Large intestine (tissue), 3 donors: ENCODE data around the gene CDKAL1. TPM values are rescaled to one million over a fixed set of nuclear protein-coding genes. Genes with fewer than 3 reads are reported as not detected.

Source experiments
- DNase-seq, 2 donors: peaks; one replicate each; pipeline versions ENCODE4 v3.0.0 to v3.0.0-alpha.2; 2013
- H3K27ac ChIP-seq: one replicate; pipeline ENCODE4 v1.5.1; 2013; ENCODE audit warnings: low read length
- H3K27me3 ChIP-seq: 2 replicates; pipeline ENCODE4 v1.6.1; 2013; ENCODE audit warnings: low read length; ENCODE audit not compliant: control insufficient read depth, insufficient read depth
- H3K36me3 ChIP-seq: 2 replicates; pipeline ENCODE4 v1.6.1; 2013; ENCODE audit warnings: low read length; ENCODE audit not compliant: control insufficient read depth, insufficient read depth
- H3K4me1 ChIP-seq: one replicate; pipeline ENCODE4 v1.6.1; 2013; ENCODE audit warnings: low read length; ENCODE audit not compliant: control insufficient read depth, insufficient read depth
- H3K4me3 ChIP-seq: one replicate; pipeline ENCODE4 v1.5.1; 2013; ENCODE audit warnings: low read length
- H3K9me3 ChIP-seq: one replicate; pipeline ENCODE4 v1.6.1; 2013; ENCODE audit warnings: mild to moderate bottlenecking, low read depth, low read length, moderate library complexity; ENCODE audit not compliant: control insufficient read depth
- WGBS: methylation state at CpG from one replicate; pipeline ENCODE4 v1.1.5; 2013; ENCODE audit warnings: low lambda C conversion rate; ENCODE audit not compliant: insufficient coverage; 5-methylcytosine and 5-hydroxymethylcytosine counted together
- polyA plus RNA-seq: library from polyadenylated mRNA; unstranded; fragments of 120-200 nt; gene quantifications from one replicate; pipeline ENCODE4 v1.2.1, GENCODE V29; 2013

CDKAL1 gene
- polyA plus RNA-seq, 1 donor: 10.3 TPM

DNA sequence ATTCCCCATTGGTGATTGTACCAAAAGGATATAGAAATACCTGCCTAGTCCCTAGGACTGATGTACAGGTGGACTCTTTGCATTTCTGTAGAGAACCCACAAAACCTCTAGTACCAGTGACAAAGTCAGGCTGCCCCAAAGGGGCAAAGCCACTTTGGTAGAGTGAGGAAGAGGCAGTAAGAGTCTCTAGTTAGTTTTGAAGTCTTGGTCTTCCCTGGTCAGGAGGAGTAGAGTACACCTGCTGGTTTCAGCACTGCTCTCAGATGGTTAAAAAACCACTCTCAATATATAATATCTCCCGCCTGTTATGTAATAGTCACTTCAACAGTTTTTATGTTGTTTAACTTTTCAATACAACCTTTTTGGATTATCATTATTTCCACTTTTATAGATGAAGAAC is 344.9 kb downstream of the CDKAL1 start:
- no peak overlapping the region for H3K27ac ChIP-seq

DNA sequence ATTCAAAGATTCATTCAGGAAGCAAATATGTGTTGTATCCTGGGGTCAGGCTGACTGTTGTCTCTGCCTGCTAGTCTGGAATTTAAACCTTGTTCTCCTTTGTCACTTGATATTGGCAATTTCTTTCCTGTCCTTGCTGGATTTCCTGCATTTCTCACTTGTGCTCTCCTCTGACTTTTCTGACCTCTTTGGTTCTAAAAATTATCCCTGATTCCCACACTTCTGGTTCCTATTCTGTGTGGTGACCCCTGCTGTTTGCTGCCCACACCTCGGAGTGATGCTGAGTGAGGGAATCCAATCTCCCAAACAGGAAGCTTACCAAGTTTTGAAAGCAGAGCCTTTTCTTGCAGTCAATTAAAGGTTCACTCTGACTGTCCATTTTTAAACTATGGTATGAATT is 345.3 kb downstream of the CDKAL1 start:
- no CpG with 5 or more reads among the region's 1 CpG for WGBS
- H3K9me3 ChIP-seq: no peaks in the 10 kb centered on the region
- DNase-seq: no peak
- no peaks in the 10 kb centered on the region for H3K36me3 ChIP-seq
- no peaks in the 10 kb centered on the region for H3K27me3 ChIP-seq
- peaks cover 4% of the 10 kb centered on the region for H3K4me1 ChIP-seq
- H3K4me3 ChIP-seq: no peak overlapping the region
- H3K27ac ChIP-seq: no peak overlapping the region

More for the DNA sequence above, 344.9 kb downstream of the CDKAL1 start:
- Histone ChIP-seq H3K27me3 (no peaks in the 10 kb centered on the region), H3K4me3 (no peak overlapping the region), H3K9me3 (no peaks in the 10 kb centered on the region), H3K36me3 (no peaks in the 10 kb centered on the region), H3K4me1 (peaks cover 4% of the 10 kb centered on the region)
- WGBS: 100% methylated on average over 1 of the region's 1 CpG
- DNase-seq: no peak

DNA sequence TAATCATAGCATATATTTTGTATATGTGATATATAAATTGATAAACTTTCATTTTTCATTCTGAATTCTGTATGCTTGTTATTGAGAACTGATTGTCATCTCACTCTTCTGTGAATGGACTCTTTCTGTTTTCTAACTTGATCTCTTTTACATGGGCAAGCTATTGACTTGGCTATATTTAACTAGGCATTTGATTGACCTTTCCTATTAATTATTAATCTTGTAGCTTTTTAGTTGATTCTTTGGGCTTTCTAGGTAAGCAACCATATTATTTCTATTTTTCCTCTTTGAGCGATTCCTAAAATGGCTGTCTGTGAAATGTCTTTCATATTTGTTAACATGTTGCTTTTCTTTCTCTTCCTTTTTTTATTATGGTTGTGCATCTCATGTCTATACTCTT is 347.1 kb downstream of the CDKAL1 start:
- Histone ChIP-seq H3K4me3 (no peak overlapping the region), H3K4me1 (peaks cover 4% of the 10 kb centered on the region), H3K36me3 (no peaks in the 10 kb centered on the region), H3K9me3 (peaks cover 3% of the 10 kb centered on the region), H3K27ac (no peak overlapping the region), H3K27me3 (no peaks in the 10 kb centered on the region)
- no CpG with 5 or more reads among the region's 1 CpG for WGBS
- no peak for DNase-seq

DNA sequence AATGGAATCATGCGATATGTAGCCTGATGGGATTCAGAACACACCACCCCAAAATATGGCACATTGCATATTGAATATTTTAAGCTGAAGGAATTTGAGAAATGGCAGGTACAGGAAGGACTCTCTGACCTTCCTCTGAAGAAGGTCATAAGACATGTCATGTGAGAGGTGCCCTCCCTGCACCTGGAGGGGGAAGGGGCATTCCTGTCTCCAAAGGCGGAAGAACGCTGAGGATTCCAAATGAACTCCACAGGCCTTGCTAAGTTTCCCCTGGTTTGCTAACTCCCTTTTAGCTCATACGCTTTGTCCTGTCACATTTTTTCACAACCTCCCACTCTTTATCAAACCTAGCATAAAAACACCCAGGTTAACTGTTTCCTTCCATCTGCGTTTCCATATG is 347.8 kb downstream of the CDKAL1 start:
- Histone ChIP-seq H3K4me3 (no peak overlapping the region), H3K4me1 (peaks cover 4% of the 10 kb centered on the region), H3K27me3 (no peaks in the 10 kb centered on the region), H3K9me3 (peaks cover 3% of the 10 kb centered on the region), H3K27ac (no peak overlapping the region), H3K36me3 (no peaks in the 10 kb centered on the region)
- WGBS: 67% methylated on average over 1 of the region's 5 CpGs
- DNase-seq: no peak

DNA sequence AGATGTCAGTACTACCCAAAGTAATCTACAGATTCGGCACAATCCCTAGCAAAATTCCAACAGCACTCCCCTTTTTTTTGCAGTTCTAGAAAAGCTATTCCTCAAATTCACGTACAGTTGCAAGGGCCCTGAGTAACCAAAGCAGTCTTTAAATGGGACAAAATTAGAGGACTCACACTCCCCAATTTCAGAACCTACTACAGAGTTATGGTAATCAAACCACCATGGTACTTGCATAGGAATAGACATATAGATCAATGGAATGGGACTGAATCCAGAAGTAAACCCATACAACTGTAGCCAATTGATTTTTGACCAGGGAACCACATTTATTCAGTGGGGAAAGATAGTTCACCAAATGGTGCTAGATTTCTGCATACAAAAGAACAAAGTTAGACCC is 350.8 kb downstream of the CDKAL1 start:
- H3K4me1 ChIP-seq: no peaks in the 10 kb centered on the region
- no peaks in the 10 kb centered on the region for H3K36me3 ChIP-seq
- no CpG with 5 or more reads among the region's 2 CpGs for WGBS
- DNase-seq: no peak
- H3K27ac ChIP-seq: no peak overlapping the region
- H3K9me3 ChIP-seq: peaks cover 6% of the 10 kb centered on the region
- no peak overlapping the region for H3K4me3 ChIP-seq
- no peaks in the 10 kb centered on the region for H3K27me3 ChIP-seq

DNA sequence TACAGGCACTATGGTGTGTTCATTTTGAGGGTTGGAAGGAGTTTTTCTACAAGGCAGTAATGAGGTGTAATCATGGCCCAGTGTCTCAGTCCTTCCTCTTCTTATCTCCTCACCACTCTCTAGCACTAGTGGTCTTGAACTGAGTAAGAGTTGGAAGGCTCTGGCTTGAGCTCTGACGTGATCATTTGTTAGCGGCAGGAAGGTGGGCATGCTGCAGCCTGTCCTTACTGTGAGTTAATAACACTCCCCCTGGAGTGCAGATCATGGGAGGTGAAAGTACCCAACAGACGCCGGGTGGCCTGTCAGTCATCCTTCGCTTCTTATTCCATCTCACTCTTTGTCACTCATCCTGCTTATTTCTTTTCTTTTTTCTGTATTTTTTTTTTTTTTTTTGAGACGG is 356.9 kb downstream of the CDKAL1 start:
- no peak overlapping the region for H3K4me3 ChIP-seq
- no peak for DNase-seq
- no peaks in the 10 kb centered on the region for H3K36me3 ChIP-seq
- H3K9me3 ChIP-seq: peaks cover 3% of the 10 kb centered on the region
- no peaks in the 10 kb centered on the region for H3K4me1 ChIP-seq
- no peaks in the 10 kb centered on the region for H3K27me3 ChIP-seq
- 93% methylated on average over 3 of the region's 6 CpGs for WGBS
- no peak overlapping the region for H3K27ac ChIP-seq

DNA sequence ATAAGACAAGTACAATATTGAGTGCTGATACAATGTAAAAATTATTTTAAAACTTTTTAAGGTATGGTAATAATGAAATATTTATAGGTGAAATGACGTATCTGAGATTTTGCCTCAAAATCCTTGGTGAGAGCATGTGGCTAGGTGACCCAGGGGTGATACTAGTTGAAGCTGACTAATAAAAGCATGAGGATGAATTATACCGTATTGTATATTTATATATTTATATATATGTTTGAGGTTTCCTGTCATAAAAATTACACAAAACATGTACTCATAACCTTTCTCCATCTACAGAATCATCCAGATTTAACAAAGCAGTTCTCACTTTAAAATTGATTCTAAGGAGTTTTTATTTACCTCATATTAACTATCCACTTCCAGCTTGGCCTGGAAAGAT is 358.1 kb downstream of the CDKAL1 start:
- Histone ChIP-seq H3K4me3 (no peak overlapping the region), H3K27me3 (no peaks in the 10 kb centered on the region)
- 83% methylated on average over 1 of the region's 2 CpGs for WGBS

DNA sequence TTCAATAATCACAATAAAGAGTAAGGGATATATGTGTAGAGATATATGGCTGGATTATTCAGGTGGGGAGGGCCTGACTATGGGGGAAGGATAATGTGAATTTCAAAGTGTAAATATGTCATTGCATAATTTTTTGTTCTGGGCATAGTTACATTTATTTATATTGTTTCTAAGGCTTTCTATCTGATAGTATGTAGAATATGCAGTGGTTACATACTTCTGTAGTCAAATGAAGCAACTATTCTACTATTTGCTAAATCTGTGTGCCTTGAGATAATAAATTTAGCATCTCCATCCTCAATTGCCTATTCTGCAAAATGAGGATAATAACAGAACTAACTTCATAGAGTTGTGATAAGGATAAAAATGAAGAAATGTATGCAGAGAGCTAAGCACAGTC is 359.2 kb downstream of the CDKAL1 start:
- Histone ChIP-seq H3K4me3 (no peak overlapping the region), H3K4me1 (no peaks in the 10 kb centered on the region), H3K27ac (no peak overlapping the region), H3K27me3 (no peaks in the 10 kb centered on the region), H3K36me3 (no peaks in the 10 kb centered on the region), H3K9me3 (peaks cover 2% of the 10 kb centered on the region)
- no peak for DNase-seq

More for the DNA sequence above, 358.1 kb downstream of the CDKAL1 start:
- no peaks in the 10 kb centered on the region for H3K36me3 ChIP-seq
- H3K27ac ChIP-seq: no peak overlapping the region
- no peak for DNase-seq
- no peaks in the 10 kb centered on the region for H3K4me1 ChIP-seq
- peaks cover 5% of the 10 kb centered on the region for H3K9me3 ChIP-seq

DNA sequence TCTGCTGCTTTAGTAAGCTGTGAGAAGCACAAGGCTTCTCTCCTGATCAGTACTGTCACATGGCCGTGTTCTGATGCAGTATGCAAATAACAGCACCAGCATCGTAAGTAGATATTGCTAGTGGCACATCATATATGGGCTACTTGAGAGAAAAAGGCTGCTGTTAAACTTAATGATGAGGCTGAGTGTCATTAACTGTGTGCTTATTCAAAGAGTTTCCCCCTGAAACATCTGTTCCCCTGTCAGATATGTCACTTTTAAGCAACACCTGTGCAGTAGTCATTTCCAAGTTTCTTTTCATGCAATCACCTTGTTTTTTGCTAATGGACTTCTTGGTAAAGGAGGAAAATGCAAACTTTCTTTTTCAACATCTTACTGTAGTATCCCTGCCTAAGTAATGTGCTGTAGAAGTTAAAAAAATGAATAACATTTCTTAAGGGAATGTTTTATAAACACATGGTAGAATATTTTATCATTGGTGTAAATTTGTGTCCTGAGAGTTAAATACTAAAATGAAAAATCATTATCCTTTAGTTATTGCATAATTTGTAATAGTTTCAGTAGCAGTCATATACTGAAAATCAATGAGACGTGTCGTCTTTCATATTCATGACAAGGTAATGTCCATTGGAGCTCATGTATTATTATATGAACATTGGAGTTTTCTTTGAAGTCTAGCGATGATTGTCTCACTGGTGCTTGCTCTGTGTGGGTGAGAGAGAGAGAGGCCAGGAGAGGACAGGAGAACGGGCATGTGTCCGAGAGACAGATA is 366.3 kb downstream of the CDKAL1 start:
- no peak overlapping the region for H3K27ac ChIP-seq
- WGBS: 100% methylated on average over 3 of the region's 7 CpGs
- DNase-seq: no peak
- H3K27me3 ChIP-seq: no peaks in the 10 kb centered on the region
- peaks cover 5% of the 10 kb centered on the region for H3K9me3 ChIP-seq
- no peaks in the 10 kb centered on the region for H3K36me3 ChIP-seq
- no peak overlapping the region for H3K4me3 ChIP-seq
- no peaks in the 10 kb centered on the region for H3K4me1 ChIP-seq

DNA sequence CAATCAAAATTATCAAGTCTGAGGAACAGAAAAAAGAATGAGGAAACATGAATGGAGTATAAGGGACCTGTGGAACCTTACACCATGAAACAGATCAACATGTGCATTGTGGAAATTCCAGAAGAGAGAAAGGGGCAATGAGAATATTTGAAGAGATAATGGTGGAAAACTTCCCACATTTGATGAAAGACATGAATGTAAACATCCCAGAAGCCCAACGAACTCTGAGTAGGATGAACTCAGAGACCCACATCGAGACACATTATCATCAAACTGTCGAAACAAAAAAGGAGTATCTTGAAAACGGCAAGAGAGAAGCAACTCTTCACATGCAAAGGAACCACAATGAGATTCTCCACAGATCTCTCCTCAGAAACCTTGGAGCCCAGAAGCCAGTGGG is 371.1 kb downstream of the CDKAL1 start:
- Histone ChIP-seq H3K4me3 (no peak overlapping the region), H3K27me3 (no peaks in the 10 kb centered on the region), H3K36me3 (no peaks in the 10 kb centered on the region), H3K9me3 (peaks cover 3% of the 10 kb centered on the region), H3K27ac (no peak overlapping the region), H3K4me1 (no peaks in the 10 kb centered on the region)
- WGBS: 57% methylated on average over 2 of the region's 4 CpGs
- DNase-seq: no peak

DNA sequence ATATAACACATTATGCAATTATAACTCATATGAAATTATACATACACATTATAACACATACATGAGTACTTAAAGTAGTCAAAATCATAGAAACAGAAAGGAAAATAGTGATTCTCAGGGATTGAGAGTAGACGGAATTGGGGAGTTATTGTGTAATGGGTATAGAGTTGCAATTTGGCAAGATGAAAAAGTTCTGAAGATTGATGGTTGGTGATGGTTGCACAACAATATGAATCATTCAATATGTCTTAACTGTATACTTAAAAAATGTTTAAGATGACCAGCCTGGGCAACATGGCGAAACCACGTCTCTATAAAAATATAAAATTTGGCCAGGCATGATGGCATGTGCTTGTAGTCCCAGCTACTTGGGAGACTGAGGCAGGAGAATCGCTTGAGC is 372.7 kb downstream of the CDKAL1 start:
- no peak overlapping the region for H3K27ac ChIP-seq
- no peaks in the 10 kb centered on the region for H3K27me3 ChIP-seq
- no peaks in the 10 kb centered on the region for H3K36me3 ChIP-seq
- no peak for DNase-seq
- H3K4me3 ChIP-seq: no peak overlapping the region
- no peaks in the 10 kb centered on the region for H3K4me1 ChIP-seq
- no CpG with 5 or more reads among the region's 4 CpGs for WGBS
- H3K9me3 ChIP-seq: peaks cover 3% of the 10 kb centered on the region
